ENCODE measurements around the gene HDHD5. TPM values are rescaled to one million over a fixed set of nuclear protein-coding genes. Genes with fewer than 3 reads are reported as not detected.
A peak's percentile ranks its signal among the peaks of the same experiment; 100 is the strongest.

Gene HDHD5
- total RNA-seq, 1 experiment from 2014 or later, result 68.4 TPM

GRCh38 chr22:17143101-17143500, 16.0 kb downstream of the HDHD5 start:
- WGBS (ENCODE audit: extremely low coverage, insufficient read length, low lambda C conversion rate), result no CpG with 5 or more reads among the region's 9 CpGs
- DNase-seq, result no peak
- no peak overlapping the region for H3K18ac ChIP-seq (ENCODE audit: insufficient read length, low read depth, low read length)
- no peaks in the 10 kb centered on the region for H3K79me1 ChIP-seq (ENCODE audit: insufficient read depth, low read depth, low read length, poor library complexity, severe bottlenecking)
- no peak overlapping the region for H3K9ac ChIP-seq (ENCODE audit: extremely low read depth, insufficient read length, low read length)
- H3K14ac ChIP-seq (ENCODE audit: insufficient read depth, low read length), result no peak overlapping the region
- H3K56ac ChIP-seq (ENCODE audit: insufficient read length, low read depth, low read length), result no peak overlapping the region
- H3K4me1 ChIP-seq (ENCODE audit: insufficient read depth, low read length), result no peaks in the 10 kb centered on the region
- H4K20me1 ChIP-seq (ENCODE audit: control insufficient read depth, insufficient read depth, insufficient read length), result no peaks in the 10 kb centered on the region
- no peak overlapping the region for H3K4ac ChIP-seq (ENCODE audit: low read depth, low read length)
- H4K8ac ChIP-seq (replicated peaks; ENCODE audit: insufficient read length, low read depth, low read length), result no peak overlapping the region
- H2BK20ac ChIP-seq (ENCODE audit: low read depth, low read length, poor library complexity, severe bottlenecking), result no peak overlapping the region
- H2BK120ac ChIP-seq (ENCODE audit: low read depth, low read length, poor library complexity, severe bottlenecking), result no peak overlapping the region
- H3K4me2 ChIP-seq (ENCODE audit: insufficient read depth, insufficient read length, low read length), result no peak overlapping the region
- Mint-ChIP-seq H3K36me3 (ENCODE audit: insufficient read depth in 1 of 3, low read depth in 3 of 3) (peaks cover 26 to 72% (median 45%) of the 10 kb centered on the region in 3 experiments), H3K27me3 (ENCODE audit: low read depth) (no peaks in the 10 kb centered on the region), H3K27ac (peak overlapping the region in 1 of 3 experiments; percentile 86; a peak in 1 of 7 replicates), H3K9me3 (no peaks in the 10 kb centered on the region), H3K4me3 (no peak overlapping the region), H3K4me1 (no peaks in the 10 kb centered on the region)
- H3K9me3 ChIP-seq (ENCODE audit: control insufficient read depth, low read depth, low read length), result no peaks in the 10 kb centered on the region
- H2BK12ac ChIP-seq (ENCODE audit: insufficient read length, low read depth, low read length), result no peak overlapping the region
- H2BK15ac ChIP-seq (ENCODE audit: low read depth, low read length), result no peak overlapping the region
- no peak overlapping the region for H4K91ac ChIP-seq (ENCODE audit: insufficient read length, low read depth, low read length)
- no peaks in the 10 kb centered on the region for H3K27me3 ChIP-seq (ENCODE audit: insufficient read depth, low read length)
- H3K79me2 ChIP-seq (ENCODE audit: insufficient read depth, low read length), result peaks cover 2% of the 10 kb centered on the region; the same call in 1 of the 2 replicates
- no peak overlapping the region for H3K23ac ChIP-seq (ENCODE audit: insufficient read length, low read depth, low read length)
- no peak for TF ChIP-seq CTCF (conservative IDR thresholded peaks at IDR 0.05)
- no peak overlapping the region for H4K5ac ChIP-seq (ENCODE audit: insufficient read length, low read depth, low read length)
- no peaks in the 10 kb centered on the region for H3K23me2 ChIP-seq (ENCODE audit: insufficient read length, low read depth, low read length, poor library complexity, severe bottlenecking)
- no peak overlapping the region for H2BK5ac ChIP-seq (ENCODE audit: insufficient read length, low read length)
- H2AFZ ChIP-seq (ENCODE audit: low read length), result no peak overlapping the region
- no peak overlapping the region for H2AK5ac ChIP-seq (ENCODE audit: insufficient read length, low read length)
- H3K27ac ChIP-seq (ENCODE audit: insufficient read length, low read depth, low read length), result no peak overlapping the region
- H3T11ph ChIP-seq (ENCODE audit: low read length), result no peak overlapping the region
